Ammon's horn (tissue), 1 donor: ENCODE results near the gene TUSC2.

Source experiments
- DNase-seq: peaks from one replicate; pipeline ENCODE4 v3.0.0-alpha.2; 2016; ENCODE audit warnings: low spot score

The TUSC2 gene

DNA sequence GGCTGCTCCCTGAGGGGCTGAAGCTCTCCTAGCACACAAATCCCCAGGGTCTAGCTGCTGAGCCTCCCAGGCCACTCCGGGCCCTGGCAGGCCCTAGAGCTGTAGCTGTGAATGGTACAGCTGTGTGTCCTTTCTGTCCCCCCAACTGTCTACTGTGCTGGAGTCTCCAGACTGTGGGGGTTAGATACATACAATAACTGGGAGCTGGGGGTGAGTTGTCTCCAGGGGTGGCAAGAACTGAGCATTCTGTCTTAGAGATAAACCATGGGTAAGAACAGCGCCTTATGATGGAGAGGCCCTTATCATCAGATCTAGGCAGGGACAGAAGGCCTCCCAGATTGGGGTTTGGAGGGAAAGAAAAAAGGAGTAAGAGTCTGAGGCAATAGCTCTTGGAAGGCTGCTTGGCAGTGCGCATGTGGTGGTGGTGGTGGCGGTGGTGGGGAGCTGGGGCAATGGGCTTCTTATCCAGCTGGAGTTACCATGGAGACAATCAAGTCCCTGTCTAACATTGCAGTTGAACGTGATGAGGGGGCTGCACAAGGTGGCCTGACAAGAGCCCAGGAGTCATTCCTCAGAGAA, 26.3 kb upstream of the TUSC2 start:
- DNase-seq, result no peak

DNA sequence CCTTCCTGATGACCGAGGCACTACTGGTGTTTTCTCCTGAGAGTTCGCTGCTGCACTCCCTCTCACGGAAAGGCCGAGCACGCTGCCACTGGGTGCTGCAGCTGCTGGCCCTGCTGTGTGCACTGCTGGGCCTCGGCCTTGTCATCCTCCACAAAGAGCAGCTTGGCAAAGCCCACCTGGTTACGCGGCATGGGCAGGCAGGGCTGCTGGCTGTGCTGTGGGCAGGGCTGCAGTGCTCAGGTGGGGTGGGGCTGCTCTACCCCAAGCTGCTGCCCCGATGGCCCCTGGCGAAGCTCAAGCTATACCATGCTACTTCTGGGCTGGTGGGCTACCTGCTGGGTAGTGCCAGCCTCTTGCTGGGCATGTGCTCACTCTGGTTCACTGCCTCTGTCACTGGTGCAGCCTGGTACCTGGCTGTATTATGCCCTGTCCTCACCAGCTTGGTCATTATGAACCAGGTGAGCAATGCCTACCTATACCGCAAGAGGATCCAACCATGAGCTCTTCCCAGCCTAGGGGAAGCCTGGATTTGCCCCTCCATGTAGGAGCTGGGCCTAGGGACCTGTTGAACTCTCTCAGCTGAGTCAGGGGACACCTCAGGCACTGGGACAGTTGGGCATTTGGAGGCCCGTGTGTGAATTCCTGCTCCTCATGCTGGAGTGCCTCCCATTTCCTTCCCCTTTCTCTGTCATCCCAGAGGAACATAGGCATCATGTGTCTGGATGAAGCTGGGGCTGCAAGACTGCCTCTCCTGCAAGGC, 25.4 kb upstream of the TUSC2 start:
- no peak for DNase-seq

DNA sequence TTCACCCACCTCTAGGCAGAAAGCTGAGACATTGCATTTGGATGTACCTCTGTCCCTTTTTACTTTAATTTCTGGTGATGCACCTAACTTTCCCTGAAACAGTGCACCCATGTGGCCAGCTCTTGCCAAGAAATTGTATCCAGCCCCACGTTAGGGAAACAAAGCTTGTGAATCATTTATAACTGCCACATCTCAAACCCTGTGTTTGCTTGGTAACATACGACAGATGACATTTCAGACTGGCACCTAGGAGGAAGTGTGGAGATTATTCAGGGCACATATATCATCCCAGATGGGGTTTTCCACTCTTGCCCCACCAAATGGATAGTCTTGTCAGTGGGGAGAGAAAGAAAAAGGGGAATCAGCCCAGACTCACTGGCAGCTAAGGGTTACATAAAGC, 24.8 kb upstream of the TUSC2 start:
- no peak for DNase-seq

DNA sequence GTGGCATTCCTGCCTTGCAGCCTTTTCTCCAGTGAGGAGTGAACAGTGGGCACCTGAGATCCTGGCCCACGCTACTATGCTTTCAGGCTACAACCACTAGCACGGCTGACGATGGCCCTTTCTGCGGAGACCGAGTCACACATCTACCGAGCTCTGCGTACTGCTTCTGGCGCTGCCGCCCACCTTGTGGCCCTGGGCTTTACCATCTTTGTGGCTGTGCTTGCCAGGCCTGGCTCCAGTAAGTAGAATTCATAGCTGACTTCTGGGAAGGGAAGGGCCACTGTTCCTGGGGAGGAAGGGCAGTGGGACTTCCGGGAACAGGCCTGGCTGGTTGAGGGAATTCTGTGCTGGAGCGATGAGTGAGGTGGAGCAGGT, 23.3 kb upstream of the TUSC2 start:
- no peak for DNase-seq

DNA sequence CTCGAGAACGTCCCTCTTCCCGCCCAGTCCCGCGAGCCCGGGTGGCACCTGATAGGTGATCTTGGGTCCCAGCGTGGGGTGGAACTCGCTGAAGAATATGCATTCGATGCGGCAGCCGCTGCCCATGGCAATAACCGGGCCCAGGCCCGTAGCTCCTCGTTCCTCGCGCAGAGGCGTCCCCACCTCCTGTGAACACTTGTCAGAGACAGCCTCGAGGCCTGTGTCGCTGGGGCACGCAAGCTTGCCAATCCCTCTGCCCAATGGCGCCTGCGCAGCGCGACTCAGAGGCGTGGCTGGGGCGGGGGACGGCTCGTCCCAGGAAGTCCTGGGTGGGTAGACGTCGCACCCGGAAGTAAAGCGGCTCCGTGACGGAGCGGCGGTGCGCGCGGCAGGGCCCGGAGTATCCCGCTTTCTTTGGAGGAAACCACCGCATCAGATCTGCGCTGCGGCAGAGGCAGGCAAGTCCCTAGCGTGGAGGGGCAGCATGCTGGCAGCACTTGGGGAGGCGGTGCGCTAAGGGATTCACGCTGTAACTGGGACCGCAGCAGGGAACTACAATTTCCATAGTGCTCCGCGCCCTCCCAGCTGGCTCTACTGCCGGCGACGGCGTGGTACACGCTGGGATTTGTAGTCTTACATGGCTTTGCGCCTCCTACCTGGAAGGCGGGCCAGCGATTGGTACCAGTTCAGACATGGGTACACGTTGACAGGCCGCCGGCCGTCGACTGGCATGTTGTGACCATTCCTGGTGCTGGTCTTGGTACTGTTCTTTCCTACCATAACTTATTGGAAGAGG, 22.7 kb upstream of the TUSC2 start, which contains the start of the genes CYB561D2 and NPRL2:
TSS of gene CYB561D2 (plus strand) at position 336 of the 796 bp plus-strand sequence. CDS start 572 bp downstream, outside the sequence.
TSS of gene NPRL2 (minus strand) at position 249 of the 796 bp plus-strand sequence. CDS start at position 126, 123 bp downstream.
- DNase-seq, result peak; percentile 99

DNA sequence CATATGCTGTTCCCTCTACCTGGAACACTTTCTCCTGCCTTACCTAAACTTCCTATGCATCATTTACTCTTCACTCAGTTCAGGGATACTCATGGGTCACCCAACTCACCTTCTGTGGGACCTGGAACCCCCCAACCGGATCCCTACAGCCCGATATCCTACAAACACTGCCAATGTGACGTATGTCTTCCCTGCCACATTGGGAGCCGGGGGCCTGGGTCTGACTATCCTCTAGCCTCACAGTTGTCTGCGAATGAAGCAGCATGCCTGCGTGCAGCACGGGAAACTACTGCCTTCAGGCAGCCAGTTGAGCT, 22.1 kb upstream of the TUSC2 start:
- DNase-seq, result no peak

DNA sequence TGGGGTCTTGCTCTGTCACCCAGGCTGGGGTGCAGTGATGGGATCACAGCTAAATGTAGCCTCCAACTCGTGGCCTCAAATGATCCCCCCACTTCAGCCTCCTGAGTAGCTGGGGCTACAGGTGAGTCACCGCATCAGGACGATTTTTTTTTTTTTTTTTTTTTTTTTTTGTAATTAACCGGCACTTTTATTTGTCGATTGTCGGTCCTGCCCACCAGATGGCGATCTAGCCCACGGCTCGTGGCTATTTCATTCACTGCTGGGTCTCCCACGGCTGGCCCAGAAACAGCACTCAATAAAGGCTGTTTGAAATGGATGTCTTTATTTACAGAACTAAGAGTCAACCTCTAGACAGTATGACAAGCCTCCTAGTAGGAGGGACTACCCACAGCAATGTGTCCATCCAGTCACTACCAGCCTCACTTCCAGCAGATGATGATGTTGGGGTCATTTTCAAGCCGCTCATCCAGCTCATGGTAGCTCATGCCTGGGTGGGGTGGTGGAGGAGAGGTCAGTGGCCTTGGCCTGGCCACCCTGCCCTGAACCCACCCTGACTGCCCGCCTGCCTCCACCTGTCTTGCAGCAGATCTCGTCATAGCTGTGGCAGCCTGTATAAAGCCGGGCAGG, 19.3 kb upstream of the TUSC2 start:
- peak; percentile 81 for DNase-seq

DNA sequence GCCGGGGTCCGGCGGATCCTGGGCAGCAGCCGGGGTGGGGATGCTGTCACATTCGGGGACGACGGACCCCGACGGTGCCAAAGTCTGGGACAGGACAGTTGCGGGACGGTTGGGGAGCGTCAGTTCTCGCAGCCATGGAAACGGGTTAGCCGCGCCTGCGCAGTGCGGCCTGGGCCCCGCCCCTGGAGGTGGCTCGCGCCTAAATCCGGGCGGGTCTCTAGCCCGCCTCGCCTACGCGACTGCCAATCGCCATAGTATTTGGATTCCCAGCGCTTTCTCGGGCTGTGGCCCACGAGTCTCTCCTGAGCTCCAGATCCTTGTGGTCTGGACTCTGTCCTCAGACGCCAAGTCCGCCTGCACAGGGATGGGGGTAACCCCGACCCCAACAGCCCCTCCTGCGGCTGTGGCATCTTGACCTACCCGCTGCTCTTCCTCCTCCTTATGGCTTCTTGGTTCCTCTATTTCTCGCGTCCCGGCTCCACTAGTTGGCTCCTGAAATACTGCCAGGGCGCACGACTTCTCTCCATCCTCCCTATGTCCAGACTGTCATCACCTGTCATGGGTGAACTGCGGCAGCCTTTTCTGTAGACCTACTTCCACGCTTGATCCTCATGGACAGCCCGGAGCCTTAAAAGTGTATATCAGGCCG, 17.7 kb upstream of the TUSC2 start, which contains the start of gene ZMYND10:
TSS of gene ZMYND10 (minus strand) at position 147 of the 649 bp plus-strand sequence. CDS start 153 bp downstream, outside the sequence.
- DNase-seq, result no peak

DNA sequence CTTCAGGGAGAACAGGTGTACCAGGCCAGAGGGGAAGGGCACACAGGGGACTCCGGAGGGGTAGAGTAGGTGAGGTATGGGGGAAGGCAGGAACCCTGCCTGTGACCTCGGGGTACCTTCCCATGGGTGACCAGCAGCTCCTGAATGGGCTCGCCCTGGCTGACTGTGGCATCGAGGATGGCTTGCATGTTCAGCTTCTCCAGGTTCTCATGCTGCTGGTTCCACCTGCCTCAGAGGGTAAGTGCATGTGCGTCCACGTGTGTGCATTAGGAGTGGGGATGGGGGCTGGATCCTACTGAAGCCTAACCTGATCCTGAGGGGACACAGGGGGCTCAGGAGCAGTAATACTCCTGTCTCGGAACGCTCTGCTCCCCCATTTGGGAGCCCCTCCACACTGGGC, 17.0 kb upstream of the TUSC2 start:
- no peak for DNase-seq

DNA sequence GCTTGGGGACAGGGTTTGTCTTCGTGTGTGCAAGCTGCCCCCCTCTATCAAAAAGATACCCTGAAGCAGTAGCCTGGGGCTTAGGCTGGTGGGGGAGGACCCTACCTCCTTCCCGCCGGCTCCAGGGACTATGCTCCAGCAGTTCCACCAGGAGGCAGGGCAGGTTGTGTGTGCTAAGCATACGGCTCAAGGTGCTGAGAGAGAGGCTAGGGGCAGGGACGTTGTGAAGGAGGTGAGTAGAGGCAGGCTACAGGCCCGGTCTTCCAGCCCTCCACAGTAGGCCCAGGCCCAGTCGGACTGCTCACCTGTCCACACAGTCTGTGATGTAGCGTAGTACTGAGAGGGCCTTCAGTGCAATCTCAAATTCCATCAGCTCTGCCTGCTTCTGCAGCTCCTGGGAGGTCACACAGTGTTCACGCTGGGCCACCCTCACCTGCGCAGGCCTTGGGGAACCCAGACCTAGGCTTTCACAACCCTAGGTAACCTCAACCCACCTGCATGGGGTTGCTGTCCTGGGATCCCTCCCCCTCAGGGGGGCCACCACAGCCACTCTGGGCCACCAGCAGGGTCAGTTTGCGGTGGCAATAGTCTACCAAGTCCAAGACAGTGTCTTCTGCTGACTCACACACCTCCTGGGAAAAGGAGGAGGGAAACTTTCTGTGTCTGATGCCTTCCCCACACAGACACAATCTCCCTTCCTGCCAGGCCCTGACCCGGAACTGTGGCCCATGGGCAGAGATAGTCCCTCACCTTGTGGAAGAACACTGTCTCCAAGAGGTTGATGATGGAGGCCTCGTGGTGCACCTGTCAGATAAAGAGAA, 15.0 kb upstream of the TUSC2 start:
- no peak for DNase-seq

GRCh38 chr3:50341996-50342650, 14.1 kb upstream of the TUSC2 start:
- no peak for DNase-seq

DNA sequence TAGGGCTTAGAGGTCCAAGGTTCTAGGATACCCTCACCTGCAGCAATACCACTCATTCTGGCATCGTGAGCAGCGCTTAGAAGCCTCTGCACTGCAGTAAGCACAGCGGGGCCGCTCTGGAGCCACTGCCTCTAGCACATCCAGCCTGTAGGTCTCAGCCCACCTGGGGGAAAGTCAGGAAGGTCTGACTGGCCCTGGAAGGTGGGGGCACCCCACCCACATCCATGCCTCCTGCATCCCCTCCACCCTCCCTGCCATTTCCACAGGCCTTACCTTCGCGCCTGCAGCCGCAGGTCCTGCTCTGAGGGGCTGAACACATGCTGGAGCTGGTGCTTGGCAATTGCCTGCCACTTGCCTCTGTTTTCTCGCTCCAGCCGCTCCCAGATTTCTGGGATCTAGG, 13.5 kb upstream of the TUSC2 start:
- no peak for DNase-seq

DNA sequence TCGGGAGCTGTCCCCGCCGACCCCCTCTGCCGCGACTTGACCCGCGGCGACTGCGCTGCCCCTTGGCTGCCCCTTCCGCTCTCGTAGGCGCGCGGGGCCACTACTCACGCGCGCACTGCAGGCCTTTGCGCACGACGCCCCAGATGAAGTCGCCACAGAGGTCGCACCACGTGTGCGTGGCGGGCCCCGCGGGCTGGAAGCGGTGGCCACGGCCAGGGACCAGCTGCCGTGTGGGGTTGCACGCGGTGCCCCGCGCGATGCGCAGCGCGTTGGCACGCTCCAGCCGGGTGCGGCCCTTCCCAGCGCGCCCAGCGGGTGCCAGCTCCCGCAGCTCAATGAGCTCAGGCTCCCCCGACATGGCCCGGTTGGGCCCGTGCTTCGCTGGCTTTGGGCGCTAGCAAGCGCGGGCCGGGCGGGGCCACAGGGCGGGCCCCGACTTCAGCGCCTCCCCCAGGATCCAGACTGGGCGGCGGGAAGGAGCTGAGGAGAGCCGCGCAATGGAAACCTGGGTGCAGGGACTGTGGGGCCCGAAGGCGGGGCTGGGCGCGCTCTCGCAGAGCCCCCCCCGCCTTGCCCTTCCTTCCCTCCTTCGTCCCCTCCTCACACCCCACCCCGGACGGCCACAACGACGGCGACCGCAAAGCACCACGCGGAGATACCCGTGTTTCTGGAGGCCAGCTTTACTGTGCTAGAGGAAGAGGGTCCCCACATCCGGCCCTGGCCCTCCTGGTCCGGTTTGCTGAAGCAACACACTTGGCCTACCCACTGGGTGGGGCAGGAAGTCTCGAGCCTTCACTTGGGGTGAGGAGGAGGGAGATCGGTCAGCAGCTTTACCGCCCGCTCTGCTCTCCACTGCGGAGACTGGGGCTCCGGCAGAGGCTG, 12.7 kb upstream of the TUSC2 start, which contains the start of gene RASSF1:
TSS of gene RASSF1 (minus strand) at position 389 of the 882 bp plus-strand sequence. CDS start at position 358, 31 bp downstream.
- DNase-seq, result no peak

GRCh38 chr3:50340147-50340447, 12.1 kb upstream of the TUSC2 start:
- DNase-seq, result no peak

DNA sequence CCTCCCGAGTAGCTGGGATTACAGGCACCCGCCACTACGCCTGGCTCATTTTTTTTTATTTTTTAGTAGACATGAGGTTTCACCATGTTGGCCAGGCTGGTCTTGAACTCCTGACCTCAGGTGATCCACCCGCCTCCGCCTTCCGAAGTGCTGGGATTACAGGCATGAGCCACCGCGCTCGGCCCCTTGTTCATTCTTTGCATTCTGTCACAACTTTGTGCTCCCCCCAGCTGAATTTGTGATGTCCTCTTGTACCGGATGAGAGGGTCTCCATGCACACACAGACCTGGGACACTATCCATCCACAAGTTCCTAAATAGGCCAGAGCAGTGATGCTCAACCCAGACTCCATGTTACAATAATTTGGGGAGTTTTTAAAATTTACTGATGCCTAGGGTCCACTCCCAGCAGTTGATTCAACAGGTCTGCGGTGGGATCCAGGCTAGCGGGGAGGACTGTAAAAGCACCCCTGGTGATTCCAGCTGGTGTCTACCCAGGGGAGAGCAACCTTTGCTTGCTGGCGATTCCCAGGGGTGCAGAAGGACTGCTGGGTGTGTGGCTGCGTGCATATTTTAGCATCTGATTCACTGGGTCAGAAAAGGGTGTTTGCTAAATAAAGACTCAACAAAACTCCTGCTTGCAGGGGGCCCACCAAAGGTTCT, 11.6 kb upstream of the TUSC2 start:
- no peak for DNase-seq

DNA sequence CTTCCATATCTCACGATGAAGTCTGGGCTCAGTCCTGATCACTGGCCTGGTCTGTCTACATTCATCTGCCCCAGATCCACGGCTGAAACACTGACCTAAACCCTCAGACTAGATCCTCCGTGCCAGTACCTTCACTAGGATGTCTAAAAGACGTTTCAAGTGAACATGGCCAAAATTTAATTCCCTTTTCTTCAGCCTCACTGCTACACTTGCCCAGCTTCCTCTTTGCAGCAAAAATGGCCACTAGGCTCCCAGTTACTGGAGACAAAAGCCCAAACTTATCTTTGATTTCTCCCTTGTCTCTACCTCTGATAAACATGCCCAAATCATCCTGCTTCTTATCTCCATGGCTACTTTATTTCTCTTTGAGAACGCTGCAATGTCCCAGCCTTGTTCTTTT, 10.9 kb upstream of the TUSC2 start:
- DNase-seq, result no peak

DNA sequence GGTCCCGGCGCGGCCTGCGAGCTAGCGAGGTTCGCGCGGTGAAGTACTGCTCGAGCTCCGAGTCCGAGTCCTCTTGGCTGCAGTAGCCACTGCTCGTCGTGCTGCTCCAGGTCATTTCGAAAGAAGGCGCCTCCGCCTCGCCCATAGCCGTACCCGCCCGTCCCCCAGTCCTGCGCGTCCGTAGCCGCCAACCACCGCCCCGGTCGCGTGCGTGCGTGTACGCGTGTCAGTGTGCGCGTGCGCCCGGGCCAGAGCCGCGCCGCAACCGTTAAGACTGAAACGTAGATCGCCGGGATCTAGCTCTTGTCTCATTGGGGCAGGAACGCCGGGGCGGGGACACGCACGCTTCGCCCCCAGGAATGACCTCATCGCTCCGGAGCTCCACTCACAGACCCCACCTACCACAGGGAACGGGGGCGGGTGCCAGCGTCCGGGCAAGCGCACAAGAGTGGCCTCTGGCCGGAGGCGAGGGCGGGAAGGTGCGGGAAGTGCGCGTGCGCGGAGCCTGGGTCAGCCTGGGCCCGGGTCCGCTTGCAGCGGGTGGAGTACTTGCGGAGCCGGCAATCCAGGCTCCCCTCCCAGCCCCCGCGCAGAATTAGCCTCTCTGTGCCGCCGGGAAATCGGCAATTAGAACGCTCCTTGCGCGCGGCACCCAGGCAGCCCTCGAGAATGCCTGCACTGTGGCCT, 9.3 kb upstream of the TUSC2 start:
- DNase-seq, result peak; percentile 99

GRCh38 chr3:50336452-50337174, 8.6 kb upstream of the TUSC2 start:
- DNase-seq, result no peak
